GM18951 (cell line): ENCODE results near the gene TOMM20.

ENCODE experiments used
- POLR2A ChIP-seq: IDR thresholded peaks from 4 replicates; pipeline ENCODE4 v1.6.1; 2011; ENCODE audit warnings: mild to moderate bottlenecking; ENCODE audit not compliant: insufficient read length, insufficient read depth; ENCODE audit errors: extremely low read depth
- in situ Hi-C: fragments of 300-500 bp; cut with MboI; formaldehyde crosslinking; loops from one replicate; pipeline ENCODE4 v1.12.0; 2022; ENCODE audit warnings: low sequenced_read_pairs, mixed read lengths, inconsistent platforms; ENCODE audit not compliant: unreplicated experiment

Gene TOMM20

DNA sequence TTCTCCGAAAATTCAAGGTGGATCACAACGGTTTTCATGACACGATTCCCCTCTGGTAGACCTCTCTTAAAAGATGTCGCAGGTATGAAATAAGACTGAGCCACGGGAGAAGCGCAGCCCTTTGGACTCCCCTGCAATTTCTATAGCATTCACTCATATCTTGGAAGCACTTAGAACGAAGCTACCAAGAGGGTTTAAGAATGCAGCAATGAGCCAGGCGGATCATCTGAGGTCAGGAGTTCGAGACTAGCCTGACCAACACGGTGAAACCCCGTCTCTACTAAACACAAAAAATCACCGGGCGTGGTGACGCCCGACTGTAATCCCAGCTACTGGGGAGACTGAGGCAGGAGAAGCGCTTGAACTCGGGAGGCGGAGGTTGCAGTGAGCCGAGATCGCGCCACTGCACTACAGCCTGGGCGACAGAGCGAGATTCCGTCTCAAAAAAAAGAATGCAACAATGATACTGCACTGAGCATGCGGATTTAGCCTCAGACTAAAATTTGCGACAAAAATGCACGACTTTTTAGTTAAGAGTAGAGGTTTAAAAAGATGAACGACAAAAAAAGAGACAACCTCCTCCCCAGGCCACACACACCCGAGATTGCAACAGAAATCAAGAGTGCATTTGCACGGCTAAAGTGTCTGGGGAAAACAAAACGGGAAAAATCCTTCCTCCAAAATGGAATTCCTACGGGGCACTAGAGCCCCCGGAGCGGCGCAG is 743 bp downstream of the TOMM20 start:
- in situ Hi-C loops: no loop called here
- TF ChIP-seq POLR2A: no peak

GRCh38 chr1:235127203-235127602 is 1.4 kb downstream of the TOMM20 start:
- TF ChIP-seq POLR2A: no peak
- in situ Hi-C loops: no loop called here

- in situ Hi-C loops: no loop called here
Observed at GRCh38 chr1:235124665-235125064, 4.0 kb downstream of the TOMM20 start.

DNA sequence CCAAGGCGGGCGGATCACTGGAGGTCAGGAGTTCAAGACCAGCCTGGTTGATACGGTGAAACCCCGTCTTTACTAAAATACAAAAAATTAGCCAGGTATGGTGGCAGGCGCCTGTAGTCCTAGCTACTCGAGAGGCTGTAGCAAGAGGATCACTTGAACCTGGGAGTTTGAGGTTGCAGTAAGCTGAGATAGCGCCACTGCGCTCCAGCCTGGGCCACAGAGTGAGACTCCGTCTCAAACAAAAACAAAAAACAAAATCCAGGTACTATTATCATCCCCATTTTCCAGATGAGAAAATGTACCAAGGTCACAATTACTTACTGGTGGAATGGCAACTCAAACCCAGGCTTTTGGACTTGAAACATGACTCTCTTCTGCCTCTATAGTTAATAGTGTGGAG is 4.5 kb downstream of the TOMM20 start:
- in situ Hi-C loops: no loop called here
- no peak for TF ChIP-seq POLR2A

More at GRCh38 chr1:235124665-235125064, 4.0 kb downstream of the TOMM20 start:
- no peak for TF ChIP-seq POLR2A

- no peak for TF ChIP-seq POLR2A
- in situ Hi-C loops: no loop called here
Observed at GRCh38 chr1:235122348-235122747, 6.3 kb downstream of the TOMM20 start.

DNA sequence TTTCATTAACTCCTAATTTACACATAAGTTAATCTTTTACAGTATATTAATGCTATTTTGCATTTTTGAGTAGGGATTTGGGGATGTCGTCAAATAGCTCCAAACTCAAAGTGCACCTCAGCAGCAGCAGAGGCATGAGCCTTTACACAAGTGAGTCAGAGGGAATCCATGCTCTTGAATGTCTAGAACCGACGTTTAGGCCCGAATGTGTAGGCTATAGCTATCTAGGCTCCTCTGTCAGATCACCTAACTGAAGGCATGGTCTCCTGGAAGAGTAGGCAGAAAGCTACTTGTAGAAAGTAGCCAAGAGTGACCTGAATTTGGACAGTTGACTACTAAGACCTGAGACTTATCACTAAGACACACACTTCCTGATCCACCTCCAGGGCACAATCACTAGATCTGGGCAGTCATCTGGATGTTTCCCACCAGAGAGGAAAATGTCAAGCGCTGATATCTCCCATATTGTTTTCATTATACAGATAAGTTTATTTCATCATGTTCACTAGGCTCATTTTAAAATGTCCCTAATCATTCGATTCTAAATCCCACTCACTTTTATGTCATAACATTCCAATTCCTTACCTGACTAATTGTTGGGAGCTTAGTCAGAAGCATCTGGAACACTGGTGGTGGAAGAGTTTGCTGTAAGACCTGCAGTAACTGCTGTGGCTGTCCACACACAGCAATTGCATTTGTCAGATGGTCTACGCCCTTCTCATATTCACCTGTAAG is 15.3 kb downstream of the TOMM20 start:
- in situ Hi-C loops: no loop called here
- no peak for TF ChIP-seq POLR2A

- TF ChIP-seq POLR2A: no peak
- in situ Hi-C loops: no loop called here
Observed at GRCh38 chr1:235112297-235113182, 16.1 kb downstream of the TOMM20 start.

GRCh38 chr1:235111107-235111506 is 17.5 kb downstream of the TOMM20 start:
- in situ Hi-C loops: no loop called here
- no peak for TF ChIP-seq POLR2A

- TF ChIP-seq POLR2A: no peak
- in situ Hi-C loops: loop anchor here (10.0 kb wide), 1 partner anchor 306 kb away; no protein-coding TSS in a partner anchor
Observed at GRCh38 chr1:235108876-235109275, 19.8 kb downstream of the TOMM20 start.

GRCh38 chr1:235108185-235108593 is 20.4 kb downstream of the TOMM20 start:
- TF ChIP-seq POLR2A: no peak
- in situ Hi-C loops: loop anchor here (10.0 kb wide), 1 partner anchor 307 kb away; no protein-coding TSS in a partner anchor

GRCh38 chr1:235107368-235108184 is 21.1 kb downstream of the TOMM20 start:
- in situ Hi-C loops: loop anchor here (10.0 kb wide), 1 partner anchor 307 kb away; no protein-coding TSS in a partner anchor

GRCh38 chr1:235106457-235106856 is 22.2 kb downstream of the TOMM20 start:
- in situ Hi-C loops: loop anchor here (10.0 kb wide), 1 partner anchor 308 kb away; no protein-coding TSS in a partner anchor

More at GRCh38 chr1:235107368-235108184, 21.1 kb downstream of the TOMM20 start:
- no peak for TF ChIP-seq POLR2A

More at GRCh38 chr1:235106457-235106856, 22.2 kb downstream of the TOMM20 start:
- TF ChIP-seq POLR2A: no peak
